WTC11 (cell line): ENCODE measurements around the gene ANAPC13.

ENCODE experiments used
- CBFB ChIP-seq: sonication (generic); formaldehyde crosslinking; IDR thresholded peaks from 2 replicates; pipeline ENCODE4 v1.8.1; 2022; ENCODE audit warnings: mild to moderate bottlenecking, low read depth, missing genetic modification reagents
- ESRRA ChIP-seq: sonication (generic); formaldehyde crosslinking; IDR thresholded peaks from 2 replicates; pipeline ENCODE4 v1.8.1; 2022; ENCODE audit warnings: mild to moderate bottlenecking, missing genetic modification reagents, borderline replicate concordance
- NR3C1 ChIP-seq: sonication (generic); formaldehyde crosslinking; conservative IDR thresholded peaks from 2 replicates; pipeline ENCODE4 v1.8.1; 2023; ENCODE audit warnings: low read depth, mild to moderate bottlenecking, missing genetic modification reagents
- SOX15 ChIP-seq: fragments of 250-450 bp; sonication (Bioruptor Pico); IDR thresholded peaks from 2 replicates; pipeline ENCODE4 v1.9.0; 2021; ENCODE audit warnings: mild to moderate bottlenecking
- TF ChIP-seq, protein P1 (sequence below): fragments of 200-600 bp; IDR thresholded peaks from 2 replicates; pipeline ENCODE4 v1.8.0; 2022; ENCODE audit warnings: antibody characterized with exemption
- TF ChIP-seq, protein P2 (sequence below): sonication (generic); formaldehyde crosslinking; IDR thresholded peaks from 2 replicates; pipeline ENCODE4 v1.8.1; 2023; ENCODE audit warnings: mild to moderate bottlenecking, missing genetic modification reagents, moderate library complexity
- TF ChIP-seq, protein P3 (sequence below): sonication (generic); formaldehyde crosslinking; IDR thresholded peaks from 2 replicates; pipeline ENCODE4 v1.8.1; 2023; ENCODE audit warnings: mild to moderate bottlenecking, missing genetic modification reagents, borderline replicate concordance
- TF ChIP-seq, protein P4 (sequence below): sonication (generic); formaldehyde crosslinking; IDR thresholded peaks from 2 replicates; pipeline ENCODE4 v1.8.0; 2022; ENCODE audit warnings: mild to moderate bottlenecking, missing genetic modification reagents
- TF ChIP-seq, protein P5 (sequence below): sonication (generic); formaldehyde crosslinking; conservative IDR thresholded peaks from 2 replicates; pipeline ENCODE4 v1.8.1; 2022; ENCODE audit warnings: mild to moderate bottlenecking, missing genetic modification reagents
- TF ChIP-seq, protein P6 (sequence below): sonication (generic); formaldehyde crosslinking; IDR thresholded peaks from 2 replicates; pipeline ENCODE4 v1.8.1; 2022; ENCODE audit warnings: low read depth, mild to moderate bottlenecking, moderate library complexity, missing genetic modification reagents, borderline replicate concordance

DNA sequence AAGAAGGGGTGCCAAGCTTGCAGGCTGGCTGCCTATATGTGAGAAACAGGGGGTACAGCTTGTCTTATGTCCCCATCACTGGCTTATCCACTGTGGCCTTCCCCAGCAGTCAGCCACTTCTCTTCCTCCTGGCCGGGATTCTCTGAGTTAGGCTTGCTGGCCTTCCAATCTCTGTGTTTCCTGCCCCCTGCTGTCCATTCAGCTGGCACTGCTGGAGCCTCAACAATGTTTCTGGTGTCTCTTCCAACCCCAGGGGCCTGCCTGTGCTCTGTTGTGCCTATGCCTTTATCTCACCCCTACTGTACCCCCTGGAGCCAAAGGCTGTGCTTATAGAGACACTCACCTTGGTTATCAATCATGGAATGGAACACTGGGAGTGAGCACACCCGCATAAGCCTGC, 36.5 kb downstream of the ANAPC13 start:
- no peak for TF ChIP-seq SOX15
- TF ChIP-seq, protein P1, sequence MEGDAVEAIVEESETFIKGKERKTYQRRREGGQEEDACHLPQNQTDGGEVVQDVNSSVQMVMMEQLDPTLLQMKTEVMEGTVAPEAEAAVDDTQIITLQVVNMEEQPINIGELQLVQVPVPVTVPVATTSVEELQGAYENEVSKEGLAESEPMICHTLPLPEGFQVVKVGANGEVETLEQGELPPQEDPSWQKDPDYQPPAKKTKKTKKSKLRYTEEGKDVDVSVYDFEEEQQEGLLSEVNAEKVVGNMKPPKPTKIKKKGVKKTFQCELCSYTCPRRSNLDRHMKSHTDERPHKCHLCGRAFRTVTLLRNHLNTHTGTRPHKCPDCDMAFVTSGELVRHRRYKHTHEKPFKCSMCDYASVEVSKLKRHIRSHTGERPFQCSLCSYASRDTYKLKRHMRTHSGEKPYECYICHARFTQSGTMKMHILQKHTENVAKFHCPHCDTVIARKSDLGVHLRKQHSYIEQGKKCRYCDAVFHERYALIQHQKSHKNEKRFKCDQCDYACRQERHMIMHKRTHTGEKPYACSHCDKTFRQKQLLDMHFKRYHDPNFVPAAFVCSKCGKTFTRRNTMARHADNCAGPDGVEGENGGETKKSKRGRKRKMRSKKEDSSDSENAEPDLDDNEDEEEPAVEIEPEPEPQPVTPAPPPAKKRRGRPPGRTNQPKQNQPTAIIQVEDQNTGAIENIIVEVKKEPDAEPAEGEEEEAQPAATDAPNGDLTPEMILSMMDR, result no peak
- TF ChIP-seq CBFB (CRISPR knock-in tag), result no peak
- TF ChIP-seq, protein P2, sequence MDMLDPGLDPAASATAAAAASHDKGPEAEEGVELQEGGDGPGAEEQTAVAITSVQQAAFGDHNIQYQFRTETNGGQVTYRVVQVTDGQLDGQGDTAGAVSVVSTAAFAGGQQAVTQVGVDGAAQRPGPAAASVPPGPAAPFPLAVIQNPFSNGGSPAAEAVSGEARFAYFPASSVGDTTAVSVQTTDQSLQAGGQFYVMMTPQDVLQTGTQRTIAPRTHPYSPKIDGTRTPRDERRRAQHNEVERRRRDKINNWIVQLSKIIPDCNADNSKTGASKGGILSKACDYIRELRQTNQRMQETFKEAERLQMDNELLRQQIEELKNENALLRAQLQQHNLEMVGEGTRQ (CRISPR knock-in tag), result no peak
- TF ChIP-seq NR3C1 (CRISPR knock-in tag), result no peak
- no peak for TF ChIP-seq ESRRA
- TF ChIP-seq, protein P3, sequence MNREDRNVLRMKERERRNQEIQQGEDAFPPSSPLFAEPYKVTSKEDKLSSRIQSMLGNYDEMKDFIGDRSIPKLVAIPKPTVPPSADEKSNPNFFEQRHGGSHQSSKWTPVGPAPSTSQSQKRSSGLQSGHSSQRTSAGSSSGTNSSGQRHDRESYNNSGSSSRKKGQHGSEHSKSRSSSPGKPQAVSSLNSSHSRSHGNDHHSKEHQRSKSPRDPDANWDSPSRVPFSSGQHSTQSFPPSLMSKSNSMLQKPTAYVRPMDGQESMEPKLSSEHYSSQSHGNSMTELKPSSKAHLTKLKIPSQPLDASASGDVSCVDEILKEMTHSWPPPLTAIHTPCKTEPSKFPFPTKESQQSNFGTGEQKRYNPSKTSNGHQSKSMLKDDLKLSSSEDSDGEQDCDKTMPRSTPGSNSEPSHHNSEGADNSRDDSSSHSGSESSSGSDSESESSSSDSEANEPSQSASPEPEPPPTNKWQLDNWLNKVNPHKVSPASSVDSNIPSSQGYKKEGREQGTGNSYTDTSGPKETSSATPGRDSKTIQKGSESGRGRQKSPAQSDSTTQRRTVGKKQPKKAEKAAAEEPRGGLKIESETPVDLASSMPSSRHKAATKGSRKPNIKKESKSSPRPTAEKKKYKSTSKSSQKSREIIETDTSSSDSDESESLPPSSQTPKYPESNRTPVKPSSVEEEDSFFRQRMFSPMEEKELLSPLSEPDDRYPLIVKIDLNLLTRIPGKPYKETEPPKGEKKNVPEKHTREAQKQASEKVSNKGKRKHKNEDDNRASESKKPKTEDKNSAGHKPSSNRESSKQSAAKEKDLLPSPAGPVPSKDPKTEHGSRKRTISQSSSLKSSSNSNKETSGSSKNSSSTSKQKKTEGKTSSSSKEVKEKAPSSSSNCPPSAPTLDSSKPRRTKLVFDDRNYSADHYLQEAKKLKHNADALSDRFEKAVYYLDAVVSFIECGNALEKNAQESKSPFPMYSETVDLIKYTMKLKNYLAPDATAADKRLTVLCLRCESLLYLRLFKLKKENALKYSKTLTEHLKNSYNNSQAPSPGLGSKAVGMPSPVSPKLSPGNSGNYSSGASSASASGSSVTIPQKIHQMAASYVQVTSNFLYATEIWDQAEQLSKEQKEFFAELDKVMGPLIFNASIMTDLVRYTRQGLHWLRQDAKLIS (CRISPR knock-in tag), result no peak
- TF ChIP-seq, protein P4, sequence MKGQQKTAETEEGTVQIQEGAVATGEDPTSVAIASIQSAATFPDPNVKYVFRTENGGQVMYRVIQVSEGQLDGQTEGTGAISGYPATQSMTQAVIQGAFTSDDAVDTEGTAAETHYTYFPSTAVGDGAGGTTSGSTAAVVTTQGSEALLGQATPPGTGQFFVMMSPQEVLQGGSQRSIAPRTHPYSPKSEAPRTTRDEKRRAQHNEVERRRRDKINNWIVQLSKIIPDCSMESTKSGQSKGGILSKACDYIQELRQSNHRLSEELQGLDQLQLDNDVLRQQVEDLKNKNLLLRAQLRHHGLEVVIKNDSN (CRISPR knock-in tag), result no peak
- TF ChIP-seq, protein P5, sequence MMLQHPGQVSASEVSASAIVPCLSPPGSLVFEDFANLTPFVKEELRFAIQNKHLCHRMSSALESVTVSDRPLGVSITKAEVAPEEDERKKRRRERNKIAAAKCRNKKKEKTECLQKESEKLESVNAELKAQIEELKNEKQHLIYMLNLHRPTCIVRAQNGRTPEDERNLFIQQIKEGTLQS, result no peak
- TF ChIP-seq, protein P6, sequence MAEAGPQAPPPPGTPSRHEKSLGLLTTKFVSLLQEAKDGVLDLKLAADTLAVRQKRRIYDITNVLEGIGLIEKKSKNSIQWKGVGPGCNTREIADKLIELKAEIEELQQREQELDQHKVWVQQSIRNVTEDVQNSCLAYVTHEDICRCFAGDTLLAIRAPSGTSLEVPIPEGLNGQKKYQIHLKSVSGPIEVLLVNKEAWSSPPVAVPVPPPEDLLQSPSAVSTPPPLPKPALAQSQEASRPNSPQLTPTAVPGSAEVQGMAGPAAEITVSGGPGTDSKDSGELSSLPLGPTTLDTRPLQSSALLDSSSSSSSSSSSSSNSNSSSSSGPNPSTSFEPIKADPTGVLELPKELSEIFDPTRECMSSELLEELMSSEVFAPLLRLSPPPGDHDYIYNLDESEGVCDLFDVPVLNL (CRISPR knock-in tag), result no peak
